Suprapubic skin (tissue), 4 donors: ENCODE results near the gene FEN1. TPM values are rescaled to one million over a fixed set of nuclear protein-coding genes. Genes with fewer than 3 reads are reported as not detected.

Experiments
- DNase-seq, 2 donors: peaks; one replicate each; pipeline ENCODE4 v3.0.0-alpha.2; 2019; ENCODE audit warnings: low spot score in 2 of 2
- H3K27ac ChIP-seq: fragments of 200-600 bp; sonication (generic); one replicate; pipeline ENCODE4 v1.5.1; 2019
- H3K27me3 ChIP-seq: fragments of 200-600 bp; sonication (generic); one replicate; pipeline ENCODE4 v1.5.1; 2019
- H3K36me3 ChIP-seq: fragments of 200-600 bp; sonication (generic); one replicate; pipeline ENCODE4 v1.5.1; 2019
- H3K4me1 ChIP-seq: fragments of 200-600 bp; sonication (generic); one replicate; pipeline ENCODE4 v1.5.1; 2019
- H3K4me3 ChIP-seq: fragments of 200-600 bp; sonication (generic); one replicate; pipeline ENCODE4 v1.5.1; 2019; ENCODE audit warnings: mild to moderate bottlenecking
- H3K9me3 ChIP-seq: fragments of 200-600 bp; sonication (generic); one replicate; pipeline ENCODE4 v1.5.1; 2019
- EP300 ChIP-seq: sonication (generic); formaldehyde crosslinking; IDR thresholded peaks from one replicate; pipeline ENCODE4 v1.6.1; 2017; ENCODE audit warnings: antibody characterized with exemption
- POLR2A ChIP-seq, 2 donors: fragments of 450-650 bp; IDR thresholded peaks; one replicate each; pipeline ENCODE4 v1.6.1; 2017; ENCODE audit warnings: antibody characterized with exemption in 2 of 2, mild to moderate bottlenecking in 2 of 2, moderate library complexity in 2 of 2
- POLR2AphosphoS5 ChIP-seq, 3 donors: sonication (generic); formaldehyde crosslinking; IDR thresholded peaks; one replicate each; pipeline ENCODE4 v1.6.1; 2017; ENCODE audit warnings: antibody characterized with exemption in 3 of 3
- WGBS: methylation state at CpG from one replicate; pipeline ENCODE4 v1.1.5; 2018; 5-methylcytosine and 5-hydroxymethylcytosine counted together
- total RNA-seq, 4 donors: library from RNA; depleted of rRNA; stranded (reverse); fragments of >200 nt; gene quantifications; one replicate each; pipeline ENCODE4 v1.1.0, GENCODE V29; 2016
- TF ChIP-seq, protein P1 (sequence below), 2 donors: fragments of 200-600 bp in 1 of 2; fragments of 450-650 bp in 1 of 2; sonication (generic) in 1 of 2; IDR thresholded peaks; one replicate each; pipeline ENCODE4 v1.5.1; 2016 to 2019; ENCODE audit warnings: antibody characterized with exemption in 2 of 2, mild to moderate bottlenecking in 1 of 2, moderate library complexity in 1 of 2

FEN1 gene
- total RNA-seq, 4 donors from 2014 or later = 6.9 to 14.0 (median 9.2) TPM

DNA sequence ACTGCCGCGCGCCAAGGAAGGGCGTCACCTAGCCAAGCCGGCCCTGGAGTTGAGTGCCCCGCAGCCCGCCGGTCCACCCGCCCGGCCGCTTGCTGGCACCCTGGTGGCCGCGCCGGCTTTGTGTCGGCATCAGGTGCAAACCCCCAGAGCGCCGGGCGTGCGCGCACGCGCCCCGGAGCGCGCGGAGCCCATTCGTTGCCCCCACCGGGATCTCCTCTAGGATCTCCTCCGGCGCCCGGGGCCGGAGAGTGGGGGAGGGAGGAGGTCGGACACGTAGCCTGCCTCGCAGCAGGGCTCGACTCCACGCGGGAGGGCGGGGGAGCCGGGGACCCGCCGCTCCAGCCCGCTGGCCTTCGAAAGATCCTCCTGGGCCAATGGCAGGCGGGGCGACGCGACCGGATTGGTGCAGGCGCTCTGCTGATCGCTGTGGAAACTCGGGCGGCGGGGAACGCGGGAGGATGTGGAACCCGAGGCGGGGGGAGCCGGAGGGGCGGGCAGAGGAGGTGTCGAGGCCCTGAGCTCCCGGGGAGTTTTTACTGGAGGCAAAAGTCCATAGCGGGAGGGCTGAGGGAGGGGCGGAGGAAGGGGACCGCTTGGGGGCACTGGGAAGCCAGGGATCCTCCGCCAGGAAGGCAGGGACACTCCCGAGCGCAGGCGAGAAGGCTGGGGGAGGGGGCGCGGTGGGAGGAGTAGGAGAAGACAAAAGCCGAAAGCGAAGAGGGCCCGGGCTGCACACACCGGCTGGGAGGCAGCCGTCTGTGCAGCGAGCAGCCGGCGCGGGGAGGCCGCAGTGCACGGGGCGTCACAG lies 35.1 kb downstream of the FEN1 start, which contains the start of gene FADS2:
FADS2 (plus strand) TSS at position 730 of the 808 bp plus-strand sequence. CDS start 91 bp downstream, outside the sequence.
- Histone ChIP-seq H3K27ac (peak within 1 kb of the TSS; percentile 70), H3K36me3 (no peaks in the 10 kb centered on the region), H3K4me1 (peaks cover 35% of the 10 kb centered on the region), H3K27me3 (peaks cover 22% of the 10 kb centered on the region), H3K4me3 (peak within 1 kb of the TSS; percentile 53), H3K9me3 (no peaks in the 10 kb centered on the region)
- 1% methylated on average over 32 of the region's 83 CpGs for WGBS
- DNase-seq = peak; percentile 77 to 94
- TF ChIP-seq POLR2A (IDR thresholded peaks at IDR 0.05) (no peak), EP300 (no peak), POLR2AphosphoS5 (IDR thresholded peaks at IDR 0.05) (no peak)
- TF ChIP-seq, protein P1, sequence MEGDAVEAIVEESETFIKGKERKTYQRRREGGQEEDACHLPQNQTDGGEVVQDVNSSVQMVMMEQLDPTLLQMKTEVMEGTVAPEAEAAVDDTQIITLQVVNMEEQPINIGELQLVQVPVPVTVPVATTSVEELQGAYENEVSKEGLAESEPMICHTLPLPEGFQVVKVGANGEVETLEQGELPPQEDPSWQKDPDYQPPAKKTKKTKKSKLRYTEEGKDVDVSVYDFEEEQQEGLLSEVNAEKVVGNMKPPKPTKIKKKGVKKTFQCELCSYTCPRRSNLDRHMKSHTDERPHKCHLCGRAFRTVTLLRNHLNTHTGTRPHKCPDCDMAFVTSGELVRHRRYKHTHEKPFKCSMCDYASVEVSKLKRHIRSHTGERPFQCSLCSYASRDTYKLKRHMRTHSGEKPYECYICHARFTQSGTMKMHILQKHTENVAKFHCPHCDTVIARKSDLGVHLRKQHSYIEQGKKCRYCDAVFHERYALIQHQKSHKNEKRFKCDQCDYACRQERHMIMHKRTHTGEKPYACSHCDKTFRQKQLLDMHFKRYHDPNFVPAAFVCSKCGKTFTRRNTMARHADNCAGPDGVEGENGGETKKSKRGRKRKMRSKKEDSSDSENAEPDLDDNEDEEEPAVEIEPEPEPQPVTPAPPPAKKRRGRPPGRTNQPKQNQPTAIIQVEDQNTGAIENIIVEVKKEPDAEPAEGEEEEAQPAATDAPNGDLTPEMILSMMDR (IDR thresholded peaks at IDR 0.05) = no peak

DNA sequence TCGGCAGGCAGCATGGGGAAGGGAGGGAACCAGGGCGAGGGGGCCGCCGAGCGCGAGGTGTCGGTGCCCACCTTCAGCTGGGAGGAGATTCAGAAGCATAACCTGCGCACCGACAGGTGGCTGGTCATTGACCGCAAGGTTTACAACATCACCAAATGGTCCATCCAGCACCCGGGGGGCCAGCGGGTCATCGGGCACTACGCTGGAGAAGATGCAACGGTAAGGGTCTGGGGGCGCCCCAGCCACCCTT lies 35.6 kb downstream of the FEN1 start:
- Histone ChIP-seq H3K9me3 (no peaks in the 10 kb centered on the region), H3K4me1 (peaks cover 35% of the 10 kb centered on the region), H3K27me3 (peaks cover 22% of the 10 kb centered on the region), H3K4me3 (peak overlapping the region; percentile 53), H3K36me3 (no peaks in the 10 kb centered on the region), H3K27ac (peak overlapping the region; percentile 70)
- DNase-seq = no peak
- 1% methylated on average over 10 of the region's 16 CpGs for WGBS
- TF ChIP-seq POLR2AphosphoS5 (IDR thresholded peaks at IDR 0.05) (no peak), EP300 (no peak), POLR2A (IDR thresholded peaks at IDR 0.05) (no peak)
- TF ChIP-seq, protein P1 (IDR thresholded peaks at IDR 0.05) = no peak

DNA sequence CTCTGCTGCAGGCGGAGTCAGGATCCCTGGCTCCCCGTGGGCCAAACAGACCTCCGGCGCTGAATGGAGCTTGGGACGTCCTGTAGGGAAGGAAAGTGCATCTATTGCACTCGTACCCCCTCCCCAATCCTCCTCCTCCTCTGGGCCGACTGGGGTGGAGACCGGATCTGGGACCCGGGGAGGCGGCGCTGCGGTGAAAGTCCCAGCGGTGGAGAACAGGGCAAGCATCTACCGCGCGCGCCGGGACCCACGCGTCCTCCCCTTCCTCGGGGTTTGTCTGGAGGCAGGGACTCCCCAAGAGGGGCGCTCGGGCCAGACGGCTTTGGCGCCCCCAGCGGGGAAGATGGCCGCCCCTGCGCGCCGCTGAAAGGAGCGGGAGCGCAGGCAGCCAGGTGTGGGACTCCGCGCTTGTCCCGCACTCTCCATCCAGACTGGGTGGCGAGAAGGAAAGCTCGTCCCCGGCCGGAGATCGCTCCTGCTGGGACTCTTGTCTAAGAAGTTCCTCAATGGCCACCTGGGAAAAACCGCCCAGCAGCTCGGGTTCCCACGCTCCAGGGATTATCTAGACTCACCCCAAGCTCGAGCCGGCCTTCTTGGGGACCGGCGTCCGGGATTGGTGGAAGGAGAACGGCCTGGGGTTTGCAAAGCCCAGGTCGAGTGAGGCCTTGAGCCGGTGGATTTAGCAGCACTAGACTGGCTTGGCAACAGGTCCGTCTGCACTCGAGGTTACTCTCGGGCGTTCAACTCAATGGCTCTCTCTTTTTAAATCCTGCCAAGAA lies 36.1 kb downstream of the FEN1 start:
- no peak for DNase-seq
- TF ChIP-seq, protein P1 (IDR thresholded peaks at IDR 0.05) = peak in 1 of 2 donors; percentile 15
- no peak for TF ChIP-seq POLR2A (IDR thresholded peaks at IDR 0.05)
- H3K4me3 ChIP-seq = peak overlapping the region; percentile 53
- no peaks in the 10 kb centered on the region for H3K36me3 ChIP-seq
- peak overlapping the region; percentile 70 for H3K27ac ChIP-seq
- H3K27me3 ChIP-seq = peaks cover 22% of the 10 kb centered on the region
- no peaks in the 10 kb centered on the region for H3K9me3 ChIP-seq
- 23% methylated on average over 6 of the region's 55 CpGs for WGBS
- H3K4me1 ChIP-seq = peaks cover 35% of the 10 kb centered on the region

DNA sequence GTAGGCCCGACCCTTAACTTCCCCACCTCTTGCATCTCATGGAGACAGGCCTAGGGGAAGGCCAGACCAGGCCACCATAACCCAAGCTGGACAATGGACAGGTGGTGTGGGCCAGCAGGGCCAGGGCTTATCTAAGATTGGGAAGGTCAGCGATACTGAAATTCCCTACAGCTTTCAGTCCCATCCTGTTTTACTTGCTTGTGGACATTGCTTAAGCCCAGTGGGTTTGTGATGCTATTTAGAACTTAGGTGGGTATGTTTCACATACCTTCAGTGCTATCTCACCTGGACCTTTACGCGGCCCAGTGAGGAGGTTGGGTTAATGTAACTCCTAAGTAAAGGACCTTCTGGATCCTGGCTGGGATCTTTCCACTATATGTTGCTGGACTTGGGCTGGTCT lies 37.1 kb downstream of the FEN1 start:
- 88% methylated on average over 4 of the region's 4 CpGs for WGBS
- peaks cover 22% of the 10 kb centered on the region for H3K27me3 ChIP-seq
- H3K27ac ChIP-seq = peak overlapping the region; percentile 70
- H3K4me1 ChIP-seq = peaks cover 45% of the 10 kb centered on the region
- H3K4me3 ChIP-seq = peak overlapping the region; percentile 53
- no peak for DNase-seq
- no peaks in the 10 kb centered on the region for H3K36me3 ChIP-seq
- no peaks in the 10 kb centered on the region for H3K9me3 ChIP-seq
- no peak for TF ChIP-seq POLR2AphosphoS5 (IDR thresholded peaks at IDR 0.05)
- TF ChIP-seq, protein P1 (IDR thresholded peaks at IDR 0.05) = no peak
